Stimulated activated CD4-positive, alpha-beta T cell treated with anti-CD3 and anti-CD28 coated beads, TNF-alpha, amount 100 ng/mL, for 4 hours (primary cell): Measurements from ENCODE around the gene HOXC11.

Experiments
- DNase-seq, 3 experiments: peaks; one replicate each; pipeline ENCODE4 v3.0.0-alpha.2; 2020; ENCODE audit warnings: low read depth in 3 of 3

The HOXC11 gene

GRCh38 chr12:53973236-53974042 lies 513 bp downstream of the HOXC11 start:
- no peak for DNase-seq

GRCh38 chr12:53974084-53975063 lies 1.4 kb downstream of the HOXC11 start, which contains the start of gene HOTAIR:
HOTAIR (minus strand) TSS chr12:53974954.
- no peak for DNase-seq

GRCh38 chr12:53975064-53975471 lies 2.1 kb downstream of the HOXC11 start:
- DNase-seq = no peak

GRCh38 chr12:53975479-53976152 lies 2.7 kb downstream of the HOXC11 start:
- no peak for DNase-seq

GRCh38 chr12:53976172-53976822 lies 3.4 kb downstream of the HOXC11 start:
- no peak for DNase-seq

GRCh38 chr12:53976823-53977595 lies 4.1 kb downstream of the HOXC11 start:
- DNase-seq = no peak

GRCh38 chr12:53977596-53978445 lies 4.9 kb downstream of the HOXC11 start:
- no peak for DNase-seq

- no peak for DNase-seq
These were observed 5.8 kb downstream of the HOXC11 start for GRCh38 chr12:53978477-53979356.

GRCh38 chr12:53980104-53980801 lies 7.3 kb downstream of the HOXC11 start:
- DNase-seq = no peak

- DNase-seq = no peak
These were observed 8.0 kb downstream of the HOXC11 start for GRCh38 chr12:53980802-53981496.

- DNase-seq = no peak
These were observed 9.0 kb downstream of the HOXC11 start for GRCh38 chr12:53981634-53982565.

GRCh38 chr12:53982648-53983567 lies 10.0 kb downstream of the HOXC11 start:
- no peak for DNase-seq

- DNase-seq = no peak
These were observed 10.6 kb downstream of the HOXC11 start for GRCh38 chr12:53983568-53983949.

- no peak for DNase-seq
These were observed 11.1 kb downstream of the HOXC11 start for GRCh38 chr12:53983950-53984572.
